GM12878 (cell line): ENCODE results near the gene TDO2. TPM values are rescaled to one million over a fixed set of nuclear protein-coding genes. Genes with fewer than 3 reads are reported as not detected.

Experiments
- ATF2 ChIP-seq: IDR thresholded peaks from 2 replicates; pipeline ENCODE4 v1.6.1; 2012; ENCODE audit warnings: low read length, inconsistent platforms
- CREM ChIP-seq: IDR thresholded peaks from 2 replicates; pipeline ENCODE4 v1.6.1; 2014; ENCODE audit warnings: antibody characterized with exemption, low read depth
- CUX1 ChIP-seq: IDR thresholded peaks from 2 replicates; pipeline ENCODE4 v1.6.1; 2012; ENCODE audit warnings: improper control_type of control experiment, low read depth, low read length; ENCODE audit not compliant: insufficient replicate concordance
- GATAD2B ChIP-seq: fragments of 450-650 bp; conservative IDR thresholded peaks from 2 replicates; pipeline ENCODE4 v1.6.1; 2017; ENCODE audit warnings: low read depth, mild to moderate bottlenecking, moderate library complexity
- IRF4 ChIP-seq: IDR thresholded peaks from 2 replicates; pipeline ENCODE4 v1.6.1; 2011; ENCODE audit warnings: low read depth, low read length
- PAX8 ChIP-seq: fragments of 450-650 bp; IDR thresholded peaks from 2 replicates; pipeline ENCODE4 v1.6.1; 2017; ENCODE audit warnings: mild to moderate bottlenecking, moderate library complexity
- PKNOX1 ChIP-seq: fragments of 450-650 bp; IDR thresholded peaks from 2 replicates; pipeline ENCODE4 v1.6.1; 2016; ENCODE audit warnings: mild to moderate bottlenecking
- RELA ChIP-seq: fragments of 450-650 bp; IDR thresholded peaks from 2 replicates; pipeline ENCODE4 v1.8.0; 2014; ENCODE audit warnings: borderline replicate concordance; ENCODE audit not compliant: partially characterized antibody
- RELB ChIP-seq: fragments of 450-650 bp; IDR thresholded peaks from 2 replicates; pipeline ENCODE4 v1.6.1; 2017; ENCODE audit warnings: low read depth, mild to moderate bottlenecking, moderate library complexity
- USF2 ChIP-seq: IDR thresholded peaks from 2 replicates; pipeline ENCODE4 v1.6.1; 2011; ENCODE audit warnings: low read depth, low read length, improper control_type of control experiment, borderline replicate concordance
- ZNF622 ChIP-seq: fragments of 450-650 bp; IDR thresholded peaks from 2 replicates; pipeline ENCODE4 v1.6.1; 2017; ENCODE audit warnings: mild to moderate bottlenecking, inconsistent platforms
- ZSCAN29 ChIP-seq: fragments of 450-650 bp; IDR thresholded peaks from 2 replicates; pipeline ENCODE4 v1.6.1; 2017; ENCODE audit warnings: mild to moderate bottlenecking, moderate library complexity
- polyA plus RNA-seq, 11 experiments: library from polyadenylated mRNA; depleted of rRNA in 4 of 11; unstranded in 6 of 11; stranded (reverse) in 5 of 11; fragments of >200 nt; fragmentation: Nextera tagmentation in 4 of 11; fragmentation: Illumina TruSeq in 1 of 11; extraction: Ambion mirVana in 4 of 11; extraction: Trizol in 1 of 11; gene quantifications; 1 replicate in 1 of 11; 2 replicates in 10 of 11; pipeline versions ENCODE4 v1.2.1 to v1.2.3, GENCODE V29; 2011 to 2016; ENCODE audit warnings: inconsistent platforms in 2 of 11, missing spikeins in 2 of 11, low read depth in 1 of 11
- total RNA-seq, 4 experiments: library from RNA; depleted of rRNA in 3 of 4; stranded (reverse); fragments of >200 nt in 3 of 4; fragmentation: Illumina TruSeq in 1 of 4; extraction: Trizol in 1 of 4; gene quantifications; 2 replicates each; pipeline versions ENCODE4 v1.2.1 to v1.2.3, GENCODE V29; 2013 to 2021

The TDO2 gene
- total and polyA plus RNA-seq, 10 of the 15 experiments (the other 5 are each of a cell fraction or from before 2014, with no cell fraction given), result 0.12 to 1.5 (median 0.23) TPM; not detected in 1

GRCh38 chr4:155953151-155954117, 49.9 kb downstream of the TDO2 start, which contains the start of gene CTSO (continued):
- TF ChIP-seq ATF2, result no peak
- peak; percentile 50 for TF ChIP-seq RELB
- no peak for TF ChIP-seq ZNF622
- no peak for TF ChIP-seq CUX1
- no peak for TF ChIP-seq USF2
- peak; percentile 78 for TF ChIP-seq RELA
- 0 out of 2 replicates have a peak, but pooled peaks have one; percentile 35 for TF ChIP-seq ZSCAN29
- no peak for TF ChIP-seq CREM
- no peak for TF ChIP-seq PAX8
- TF ChIP-seq GATAD2B, result peak; percentile 99
- no peak for TF ChIP-seq PKNOX1
- no peak for TF ChIP-seq IRF4
- TF ChIP-seq, all 136 proteins: peak for 53
